K562 (cell line): ENCODE results near the gene TGM3.

Experiments
- CBFB ChIP-seq: sonication (generic); formaldehyde crosslinking; IDR thresholded peaks from 2 replicates; pipeline ENCODE4 v1.4.0; 2020; ENCODE audit warnings: mild to moderate bottlenecking, missing genetic modification reagents
- CTBP1 ChIP-seq: fragments of 450-650 bp; IDR thresholded peaks from 2 replicates; pipeline ENCODE4 v1.6.1; 2016; ENCODE audit warnings: borderline replicate concordance
- FOS ChIP-seq: IDR thresholded peaks from 3 replicates; pipeline ENCODE4 v1.6.1; 2011; ENCODE audit not compliant: insufficient read length; ENCODE audit errors: extremely low read depth
- HOMEZ ChIP-seq: fragments of 250-450 bp; sonication (Bioruptor Pico); IDR thresholded peaks from 2 replicates; pipeline ENCODE4 v1.4.0; 2020; ENCODE audit warnings: mild to moderate bottlenecking, moderate library complexity
- ZNF24 ChIP-seq: fragments of 450-650 bp; IDR thresholded peaks from 2 replicates; pipeline ENCODE4 v1.6.1; 2016
- ZNF311 ChIP-seq: fragments of 250-450 bp; sonication (Bioruptor Pico); IDR thresholded peaks from 2 replicates; pipeline ENCODE4 v1.4.0; 2020; ENCODE audit warnings: mild to moderate bottlenecking, moderate library complexity
- TF ChIP-seq, protein P1 (sequence below), 3 experiments: IDR thresholded peaks in 2 of 3; conservative IDR thresholded peaks in 1 of 3; 2 replicates each; pipeline ENCODE4 v1.5.1; 2011 to 2012; ENCODE audit warnings: low read length in 3 of 3, mild to moderate bottlenecking in 3 of 3, control low read depth in 2 of 3, improper control_type of control experiment in 1 of 3, inconsistent platforms in 1 of 3, low read depth in 1 of 3, mixed read lengths in 1 of 3, moderate library complexity in 1 of 3; ENCODE audit not compliant: insufficient read depth in 2 of 3
- TF ChIP-seq, protein P2 (sequence below): fragments of 250-450 bp; sonication (Bioruptor Pico); IDR thresholded peaks from 2 replicates; pipeline ENCODE4 v1.5.0; 2020; ENCODE audit warnings: mild to moderate bottlenecking

DNA sequence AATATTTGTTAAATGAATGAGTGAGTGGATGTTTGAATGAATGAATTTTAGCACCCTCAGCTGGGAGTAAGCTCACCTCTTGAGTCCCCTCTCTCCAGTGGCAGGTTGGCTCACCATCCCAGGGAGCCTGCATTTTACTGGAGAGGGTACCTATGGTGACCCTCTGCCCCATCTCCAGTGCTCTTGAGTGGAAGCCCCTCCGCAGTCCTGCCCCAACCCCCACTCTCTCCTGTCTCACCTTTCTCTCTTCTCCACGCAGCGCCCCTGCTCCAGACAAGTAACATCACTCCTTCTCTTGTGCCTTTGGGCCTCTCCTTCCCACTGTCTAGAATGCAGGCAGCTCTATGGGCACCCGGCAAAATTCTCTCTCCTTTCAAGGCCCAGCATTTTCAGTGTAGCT, 11.3 kb downstream of the TGM3 start:
- TF ChIP-seq, protein P1, sequence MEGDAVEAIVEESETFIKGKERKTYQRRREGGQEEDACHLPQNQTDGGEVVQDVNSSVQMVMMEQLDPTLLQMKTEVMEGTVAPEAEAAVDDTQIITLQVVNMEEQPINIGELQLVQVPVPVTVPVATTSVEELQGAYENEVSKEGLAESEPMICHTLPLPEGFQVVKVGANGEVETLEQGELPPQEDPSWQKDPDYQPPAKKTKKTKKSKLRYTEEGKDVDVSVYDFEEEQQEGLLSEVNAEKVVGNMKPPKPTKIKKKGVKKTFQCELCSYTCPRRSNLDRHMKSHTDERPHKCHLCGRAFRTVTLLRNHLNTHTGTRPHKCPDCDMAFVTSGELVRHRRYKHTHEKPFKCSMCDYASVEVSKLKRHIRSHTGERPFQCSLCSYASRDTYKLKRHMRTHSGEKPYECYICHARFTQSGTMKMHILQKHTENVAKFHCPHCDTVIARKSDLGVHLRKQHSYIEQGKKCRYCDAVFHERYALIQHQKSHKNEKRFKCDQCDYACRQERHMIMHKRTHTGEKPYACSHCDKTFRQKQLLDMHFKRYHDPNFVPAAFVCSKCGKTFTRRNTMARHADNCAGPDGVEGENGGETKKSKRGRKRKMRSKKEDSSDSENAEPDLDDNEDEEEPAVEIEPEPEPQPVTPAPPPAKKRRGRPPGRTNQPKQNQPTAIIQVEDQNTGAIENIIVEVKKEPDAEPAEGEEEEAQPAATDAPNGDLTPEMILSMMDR (IDR thresholded peaks at IDR 0.05 in 2 of 3, conservative IDR thresholded peaks at IDR 0.05 in 1 of 3; ENCODE audit: insufficient read depth in 2 of 3, low read depth in 1 of 3, low read length in 3 of 3) = no peak
- TF ChIP-seq CBFB (CRISPR knock-in tag) (no peak), CTBP1 (no peak), HOMEZ (no peak), ZNF311 (CRISPR knock-in tag) (no peak), FOS (no peak), ZNF24 (no peak)
- TF ChIP-seq, protein P2, sequence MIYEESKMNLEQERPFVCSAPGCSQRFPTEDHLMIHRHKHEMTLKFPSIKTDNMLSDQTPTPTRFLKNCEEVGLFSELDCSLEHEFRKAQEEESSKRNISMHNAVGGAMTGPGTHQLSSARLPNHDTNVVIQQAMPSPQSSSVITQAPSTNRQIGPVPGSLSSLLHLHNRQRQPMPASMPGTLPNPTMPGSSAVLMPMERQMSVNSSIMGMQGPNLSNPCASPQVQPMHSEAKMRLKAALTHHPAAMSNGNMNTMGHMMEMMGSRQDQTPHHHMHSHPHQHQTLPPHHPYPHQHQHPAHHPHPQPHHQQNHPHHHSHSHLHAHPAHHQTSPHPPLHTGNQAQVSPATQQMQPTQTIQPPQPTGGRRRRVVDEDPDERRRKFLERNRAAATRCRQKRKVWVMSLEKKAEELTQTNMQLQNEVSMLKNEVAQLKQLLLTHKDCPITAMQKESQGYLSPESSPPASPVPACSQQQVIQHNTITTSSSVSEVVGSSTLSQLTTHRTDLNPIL (CRISPR knock-in tag) = no peak
